ENCODE data around the gene GAGE12F.
"Not testable (repeated sequence)": the region's sequence is repeated elsewhere in the genome, so short reads cannot be mapped to it uniquely, and the experiment has no call there.

The GAGE12F gene

DNA sequence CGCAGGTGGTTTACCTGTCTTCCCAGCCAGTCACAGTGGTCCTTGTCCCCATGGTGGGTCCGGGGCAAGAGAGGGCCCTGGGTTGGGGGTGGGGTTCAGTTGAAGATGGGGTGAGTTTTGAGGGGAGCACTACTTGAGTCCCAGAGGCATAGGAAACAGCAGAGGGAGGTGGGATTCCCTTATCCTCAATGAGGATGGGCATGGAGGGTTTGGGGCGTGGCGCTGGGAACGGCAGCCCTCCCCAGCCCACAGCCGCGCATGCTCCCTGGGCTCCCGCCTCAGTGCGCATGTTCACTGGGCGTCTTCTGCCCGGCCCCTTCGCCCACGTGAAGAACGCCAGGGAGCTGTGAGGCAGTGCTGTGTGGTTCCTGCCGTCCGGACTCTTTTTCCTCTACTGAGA is at the start of gene GAGE12F:
GAGE12F (plus strand) TSS at position 301 of the 400 bp plus-strand sequence. CDS start 1,155 bp downstream, outside the sequence.
- not testable (repeated sequence) for DNase-seq

DNA sequence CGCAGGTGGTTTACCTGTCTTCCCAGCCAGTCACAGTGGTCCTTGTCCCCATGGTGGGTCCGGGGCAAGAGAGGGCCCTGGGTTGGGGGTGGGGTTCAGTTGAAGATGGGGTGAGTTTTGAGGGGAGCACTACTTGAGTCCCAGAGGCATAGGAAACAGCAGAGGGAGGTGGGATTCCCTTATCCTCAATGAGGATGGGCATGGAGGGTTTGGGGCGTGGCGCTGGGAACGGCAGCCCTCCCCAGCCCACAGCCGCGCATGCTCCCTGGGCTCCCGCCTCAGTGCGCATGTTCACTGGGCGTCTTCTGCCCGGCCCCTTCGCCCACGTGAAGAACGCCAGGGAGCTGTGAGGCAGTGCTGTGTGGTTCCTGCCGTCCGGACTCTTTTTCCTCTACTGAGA is 28.8 kb upstream of the GAGE12F start, which contains the start of gene GAGE12C:
GAGE12C (plus strand) TSS at position 301 of the 400 bp plus-strand sequence. CDS start 1,155 bp downstream, outside the sequence.
- DNase-seq, result not testable (repeated sequence)

- not testable (repeated sequence) for DNase-seq
These were observed 19.2 kb upstream of the GAGE12F start, which contains the start of gene GAGE12D for GRCh38 chrX:49541433-49541832. Gene GAGE12D (plus strand): TSS chrX:49541733. CDS start chrX:49542888, 1,155 bp downstream.

DNA sequence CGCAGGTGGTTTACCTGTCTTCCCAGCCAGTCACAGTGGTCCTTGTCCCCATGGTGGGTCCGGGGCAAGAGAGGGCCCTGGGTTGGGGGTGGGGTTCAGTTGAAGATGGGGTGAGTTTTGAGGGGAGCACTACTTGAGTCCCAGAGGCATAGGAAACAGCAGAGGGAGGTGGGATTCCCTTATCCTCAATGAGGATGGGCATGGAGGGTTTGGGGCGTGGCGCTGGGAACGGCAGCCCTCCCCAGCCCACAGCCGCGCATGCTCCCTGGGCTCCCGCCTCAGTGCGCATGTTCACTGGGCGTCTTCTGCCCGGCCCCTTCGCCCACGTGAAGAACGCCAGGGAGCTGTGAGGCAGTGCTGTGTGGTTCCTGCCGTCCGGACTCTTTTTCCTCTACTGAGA is 9.7 kb upstream of the GAGE12F start, which contains the start of gene GAGE12E:
GAGE12E (plus strand) TSS at position 301 of the 400 bp plus-strand sequence. CDS start 1,155 bp downstream, outside the sequence.
- not testable (repeated sequence) for DNase-seq

DNA sequence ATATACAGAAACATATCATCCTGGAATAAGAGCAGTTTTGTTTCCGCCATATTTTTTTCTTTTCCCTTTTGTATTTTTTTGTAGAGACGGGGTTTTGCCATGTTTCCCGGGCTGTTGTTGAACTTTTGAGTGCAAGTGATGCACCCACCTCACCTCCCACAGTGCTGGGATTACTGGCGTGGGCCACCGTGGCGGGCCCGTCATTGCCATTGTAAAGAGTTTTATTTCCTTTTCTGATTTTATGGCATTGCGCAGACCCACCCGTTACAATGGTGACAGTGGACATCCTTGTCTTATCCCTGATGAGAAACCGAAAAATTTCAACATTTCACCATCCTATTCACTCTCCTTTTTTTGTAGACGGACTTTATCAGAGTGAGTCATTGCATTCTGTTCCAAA is 8.1 kb downstream of the GAGE12F start:
- DNase-seq, result not testable (repeated sequence)

DNA sequence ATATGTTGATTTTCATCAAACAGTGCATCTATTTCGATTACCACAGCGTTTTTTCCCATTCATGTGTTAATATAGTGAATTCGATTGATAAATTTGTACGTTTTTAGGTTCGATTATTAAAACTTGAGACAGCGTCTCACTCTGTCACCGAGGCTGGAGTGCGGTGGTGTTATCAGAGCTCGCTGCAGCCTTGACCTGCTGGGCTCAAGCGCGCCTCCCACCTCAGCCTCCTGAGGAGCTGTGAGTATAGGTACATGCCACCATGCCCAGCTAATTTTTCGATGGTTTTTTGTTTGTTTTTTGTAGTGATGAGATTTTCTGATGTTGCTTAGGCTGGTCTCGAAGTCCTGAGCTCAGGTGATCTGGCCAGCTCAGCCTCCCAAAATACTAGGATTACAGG is 8.5 kb downstream of the GAGE12F start:
- not testable (repeated sequence) for DNase-seq

DNA sequence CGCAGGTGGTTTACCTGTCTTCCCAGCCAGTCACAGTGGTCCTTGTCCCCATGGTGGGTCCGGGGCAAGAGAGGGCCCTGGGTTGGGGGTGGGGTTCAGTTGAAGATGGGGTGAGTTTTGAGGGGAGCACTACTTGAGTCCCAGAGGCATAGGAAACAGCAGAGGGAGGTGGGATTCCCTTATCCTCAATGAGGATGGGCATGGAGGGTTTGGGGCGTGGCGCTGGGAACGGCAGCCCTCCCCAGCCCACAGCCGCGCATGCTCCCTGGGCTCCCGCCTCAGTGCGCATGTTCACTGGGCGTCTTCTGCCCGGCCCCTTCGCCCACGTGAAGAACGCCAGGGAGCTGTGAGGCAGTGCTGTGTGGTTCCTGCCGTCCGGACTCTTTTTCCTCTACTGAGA is 9.5 kb downstream of the GAGE12F start, which contains the start of gene GAGE12G:
GAGE12G (plus strand) TSS at position 301 of the 400 bp plus-strand sequence. CDS start 1,155 bp downstream, outside the sequence.
- DNase-seq, result not testable (repeated sequence)

- not testable (repeated sequence) for DNase-seq
These were observed 19.0 kb downstream of the GAGE12F start, which contains the start of gene GAGE12H for GRCh38 chrX:49579649-49580048. Gene GAGE12H (plus strand): TSS chrX:49579949. CDS start chrX:49581104, 1,155 bp downstream.

GRCh38 chrX:49589196-49589595 is 28.6 kb downstream of the GAGE12F start, which contains the start of gene GAGE2A:
Gene GAGE2A (plus strand): TSS chrX:49589496. CDS start chrX:49590651, 1,155 bp downstream.
- not testable (repeated sequence) for DNase-seq

DNA sequence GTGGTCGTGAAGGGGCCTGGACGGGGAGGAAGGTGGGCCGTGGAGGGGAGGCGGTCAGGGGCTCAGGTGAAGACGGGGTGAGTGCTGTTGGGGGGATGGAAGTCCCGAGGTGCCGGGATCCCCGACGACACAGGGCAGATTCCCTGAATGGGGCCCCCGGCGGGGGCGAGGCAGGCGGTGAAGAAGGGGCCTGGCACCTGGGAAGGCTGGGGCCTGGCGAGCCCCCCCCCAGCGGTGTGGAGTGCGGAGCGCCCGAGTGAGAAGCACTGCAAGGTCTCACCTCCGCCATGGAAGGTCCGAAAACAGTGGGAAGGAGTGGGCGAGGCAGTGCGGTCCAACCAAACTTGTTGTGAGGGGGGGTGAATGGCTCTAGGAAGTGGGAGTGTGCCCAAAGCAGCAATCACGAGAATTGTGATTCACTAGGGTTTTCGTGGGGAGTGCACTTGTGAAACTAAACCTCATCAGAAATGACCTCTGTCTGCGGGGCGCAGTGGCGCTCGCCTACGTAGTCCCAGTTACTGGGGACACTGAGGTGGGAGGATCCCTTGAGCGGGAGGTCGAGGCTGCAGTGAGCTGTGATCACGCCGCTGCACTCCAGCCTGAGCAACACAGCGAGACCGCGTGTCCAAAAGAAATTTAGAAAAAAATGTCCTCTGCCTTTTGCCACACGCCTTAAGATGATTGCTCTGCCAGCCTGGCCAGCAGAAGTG is 29.3 kb downstream of the GAGE12F start:
- DNase-seq, result not testable (repeated sequence)

DNA sequence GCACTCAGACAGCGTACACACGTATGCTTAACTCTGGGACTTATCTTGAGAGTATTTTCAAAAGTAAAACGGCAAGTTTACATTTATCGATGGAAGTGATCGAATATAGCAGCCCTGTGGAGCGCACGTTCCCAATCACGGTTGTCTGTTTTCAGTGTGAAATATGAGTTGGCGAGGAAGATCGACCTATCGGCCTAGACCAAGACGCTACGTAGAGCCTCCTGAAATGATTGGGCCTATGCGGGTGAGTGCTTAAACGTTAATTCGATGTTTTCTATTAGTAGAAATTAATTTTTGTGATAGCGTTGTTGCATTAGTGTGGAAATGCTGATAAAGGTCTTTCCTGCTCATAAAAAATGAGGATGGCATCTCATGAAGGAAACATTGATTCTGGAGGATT is 29.8 kb downstream of the GAGE12F start:
- not testable (repeated sequence) for DNase-seq

DNA sequence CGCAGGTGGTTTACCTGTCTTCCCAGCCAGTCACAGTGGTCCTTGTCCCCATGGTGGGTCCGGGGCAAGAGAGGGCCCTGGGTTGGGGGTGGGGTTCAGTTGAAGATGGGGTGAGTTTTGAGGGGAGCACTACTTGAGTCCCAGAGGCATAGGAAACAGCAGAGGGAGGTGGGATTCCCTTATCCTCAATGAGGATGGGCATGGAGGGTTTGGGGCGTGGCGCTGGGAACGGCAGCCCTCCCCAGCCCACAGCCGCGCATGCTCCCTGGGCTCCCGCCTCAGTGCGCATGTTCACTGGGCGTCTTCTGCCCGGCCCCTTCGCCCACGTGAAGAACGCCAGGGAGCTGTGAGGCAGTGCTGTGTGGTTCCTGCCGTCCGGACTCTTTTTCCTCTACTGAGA is 38.1 kb downstream of the GAGE12F start, which contains the start of gene GAGE1:
GAGE1 (plus strand) TSS at position 301 of the 400 bp plus-strand sequence. CDS start 1,155 bp downstream, outside the sequence.
- not testable (repeated sequence) for DNase-seq

GRCh38 chrX:49610718-49611310 is 50.2 kb downstream of the GAGE12F start:
- no peak for DNase-seq

All from NCI-H226 (cell line).